AG09319 (cell line): ENCODE data around the gene NOCT.

Experiments
- DNase-seq: peaks from one replicate; pipeline ENCODE4 v3.0.0-alpha.2; 2010; ENCODE audit warnings: low read depth; ENCODE audit errors: extremely low read depth
- CTCF ChIP-seq: IDR thresholded peaks from 2 replicates; pipeline ENCODE4 v1.5.1; 2011; ENCODE audit warnings: low read depth, mild to moderate bottlenecking, inconsistent platforms, low read length, moderate library complexity

The NOCT gene

GRCh38 chr4:139078926-139079325 lies 63.3 kb downstream of the NOCT start:
- DNase-seq = no peak
- TF ChIP-seq CTCF = no peak

GRCh38 chr4:139082750-139083606 lies 67.4 kb downstream of the NOCT start:
- TF ChIP-seq CTCF = no peak
- peak; percentile 93 for DNase-seq

- DNase-seq = no peak
- TF ChIP-seq CTCF = peak; percentile 21
Measured at GRCh38 chr4:139083607-139083955, 68.0 kb downstream of the NOCT start.

GRCh38 chr4:139083956-139084803 lies 68.6 kb downstream of the NOCT start:
- peak; percentile 80 for DNase-seq
- no peak for TF ChIP-seq CTCF

- no peak for DNase-seq
- TF ChIP-seq CTCF = no peak
Measured at GRCh38 chr4:139084804-139085093, 69.2 kb downstream of the NOCT start.

GRCh38 chr4:139085141-139085540 lies 69.6 kb downstream of the NOCT start:
- DNase-seq = no peak
- TF ChIP-seq CTCF = peak; percentile 24

- no peak for DNase-seq
- TF ChIP-seq CTCF = no peak
Measured at GRCh38 chr4:139092271-139092670, 76.7 kb downstream of the NOCT start.
